HG03025 (cell line): ENCODE measurements around the gene BCORL1.

Source experiments
- ATAC-seq: cut with Tn5 transposase; IDR thresholded peaks from one replicate; pipeline ENCODE4 v1.9.1; 2021; ENCODE audit warnings: mild to moderate bottlenecking, moderate library complexity; ENCODE audit not compliant: unreplicated experiment, low FRiP score

Gene BCORL1

GRCh38 chrX:130090364-130090763 is 107.9 kb downstream of the BCORL1 start:
- no peak for ATAC-seq

GRCh38 chrX:130091980-130092522 is 109.6 kb downstream of the BCORL1 start:
- peak; percentile 97 for ATAC-seq

GRCh38 chrX:130093271-130093670 is 110.8 kb downstream of the BCORL1 start:
- no peak for ATAC-seq

- no peak for ATAC-seq
Observed at GRCh38 chrX:130094696-130095095, 112.3 kb downstream of the BCORL1 start.

- ATAC-seq = no peak
Observed at GRCh38 chrX:130095249-130096030, 113.0 kb downstream of the BCORL1 start.

DNA sequence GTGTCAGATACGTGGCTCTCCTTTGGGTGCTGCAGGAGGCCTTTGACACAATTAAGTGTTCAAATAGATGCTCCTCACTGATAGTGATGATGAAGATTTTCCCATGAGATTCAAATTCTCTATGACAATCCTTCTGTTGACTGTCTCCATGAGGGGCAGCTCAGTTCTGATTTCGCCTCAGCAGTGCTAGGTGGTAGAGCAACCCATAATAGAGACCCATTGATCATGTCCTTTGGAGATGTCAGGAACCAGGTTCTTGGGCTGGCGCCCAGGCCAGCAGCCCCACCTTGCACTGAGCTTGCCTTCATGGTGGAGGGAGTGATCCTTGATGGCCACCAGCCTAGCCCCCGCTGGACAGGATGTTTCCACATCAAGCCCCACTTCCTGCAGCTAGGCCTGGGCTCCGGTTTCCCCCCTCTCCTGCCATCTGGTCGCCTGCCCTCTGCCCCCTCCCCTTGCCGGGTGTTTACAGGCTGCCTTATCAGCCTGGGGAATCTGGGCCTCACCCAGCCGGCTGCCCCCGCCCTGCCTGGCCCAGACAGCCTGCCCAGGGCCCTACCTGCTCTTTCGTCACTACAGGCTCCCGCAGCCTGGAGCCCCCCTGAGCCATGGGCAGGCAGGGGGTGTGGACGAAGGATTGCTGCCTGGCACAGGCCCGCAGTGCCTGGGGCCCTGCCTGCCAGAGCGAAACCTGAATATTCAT is 115.2 kb downstream of the BCORL1 start:
- no peak for ATAC-seq

GRCh38 chrX:130098210-130098552 is 115.7 kb downstream of the BCORL1 start:
- no peak for ATAC-seq

- ATAC-seq = no peak
Observed at GRCh38 chrX:130100180-130100579, 117.7 kb downstream of the BCORL1 start.

GRCh38 chrX:130103605-130104004 is 121.2 kb downstream of the BCORL1 start:
- no peak for ATAC-seq

DNA sequence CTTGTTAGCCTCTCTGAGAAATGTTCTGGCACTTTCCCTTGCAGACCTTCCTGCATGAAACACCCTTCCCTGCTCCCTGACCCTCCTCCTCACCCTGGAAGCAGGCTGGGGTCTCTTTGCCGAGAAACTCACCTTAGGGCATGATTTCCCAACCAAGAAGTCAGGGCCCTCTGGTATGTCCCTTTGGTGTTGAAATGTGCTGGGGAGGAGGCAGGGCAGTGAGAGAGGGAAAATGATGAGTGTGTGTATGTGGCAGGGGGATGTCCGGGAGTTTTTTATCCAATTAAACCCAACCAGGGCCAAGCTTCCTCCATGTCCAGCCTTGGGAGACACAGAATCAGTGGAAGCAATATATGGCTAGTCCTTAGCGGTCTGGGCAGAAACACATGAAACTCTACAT is 122.8 kb downstream of the BCORL1 start:
- ATAC-seq = no peak

DNA sequence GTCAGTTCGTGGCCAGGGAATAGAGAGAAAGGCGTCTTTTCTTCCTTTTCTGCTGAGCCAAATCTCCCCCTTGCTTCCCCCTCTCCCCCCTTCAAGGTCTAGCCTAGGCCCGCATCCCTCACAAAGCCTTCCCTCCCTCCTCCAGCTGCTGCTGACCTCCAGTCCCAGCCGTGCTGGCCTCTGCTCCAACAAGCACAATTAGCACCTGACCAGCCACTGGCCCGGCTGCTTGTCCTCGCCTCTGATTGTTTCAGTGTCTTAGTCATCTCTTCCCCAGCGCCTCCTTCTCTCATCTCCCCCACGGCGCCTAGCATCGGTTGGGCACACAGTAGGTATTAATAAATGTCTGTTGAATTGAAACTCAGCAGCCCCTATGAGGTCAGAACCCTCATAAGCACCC is 123.6 kb downstream of the BCORL1 start:
- ATAC-seq = no peak
